Activated CD8-positive, alpha-beta memory T cell treated with anti-CD3 and anti-CD28 coated beads for 4 hours (primary cell): ENCODE data around the gene YTHDC1.
"Not testable (repeated sequence)": the region's sequence is repeated elsewhere in the genome, so short reads cannot be mapped to it uniquely, and the experiment has no call there.

ENCODE experiments used
- DNase-seq, 2 donors: peaks; one replicate each; pipeline ENCODE4 v3.0.0-alpha.2; 2020; ENCODE audit warnings: low read depth in 2 of 2

YTHDC1 gene

GRCh38 chr4:68291256-68291655 is 58.6 kb downstream of the YTHDC1 start:
- DNase-seq = no peak

GRCh38 chr4:68288393-68288740 is 61.5 kb downstream of the YTHDC1 start:
- DNase-seq = no peak

GRCh38 chr4:68287704-68288392 is 62.0 kb downstream of the YTHDC1 start:
- no peak for DNase-seq

- no peak for DNase-seq
Observed at GRCh38 chr4:68283714-68284113, 66.2 kb downstream of the YTHDC1 start.

GRCh38 chr4:68283095-68283494 is 66.8 kb downstream of the YTHDC1 start:
- DNase-seq = no peak

- DNase-seq = not testable (repeated sequence)
Observed at GRCh38 chr4:68281796-68282740, 67.8 kb downstream of the YTHDC1 start.

GRCh38 chr4:68278029-68278428 is 71.9 kb downstream of the YTHDC1 start:
- no peak for DNase-seq

GRCh38 chr4:68277627-68278026 is 72.3 kb downstream of the YTHDC1 start:
- no peak for DNase-seq

GRCh38 chr4:68272860-68273259 is 77.0 kb downstream of the YTHDC1 start:
- DNase-seq = no peak

- DNase-seq = no peak
Observed at GRCh38 chr4:68272380-68272779, 77.5 kb downstream of the YTHDC1 start.

- DNase-seq = no peak
Observed at GRCh38 chr4:68271851-68272357, 78.0 kb downstream of the YTHDC1 start.

- no peak for DNase-seq
Observed at GRCh38 chr4:68267433-68267944, 82.4 kb downstream of the YTHDC1 start.

GRCh38 chr4:68264875-68265565 is 84.9 kb downstream of the YTHDC1 start:
- no peak for DNase-seq
